AG10803 (cell line): ENCODE measurements around the gene TMEM258.

Experiments
- DNase-seq: peaks from one replicate; pipeline ENCODE4 v3.0.0; 2010; ENCODE audit warnings: low read depth
- H3K4me3 ChIP-seq: 2 replicates; pipeline ENCODE4 v1.5.1; 2011; ENCODE audit warnings: mild to moderate bottlenecking, low read length, control low read depth
- CTCF ChIP-seq: conservative IDR thresholded peaks from 2 replicates; pipeline ENCODE4 v1.5.1; 2011; ENCODE audit warnings: mild to moderate bottlenecking, low read length, control low read depth, inconsistent platforms

The TMEM258 gene

GRCh38 chr11:61756452-61757212, 35.8 kb downstream of the TMEM258 start:
- no peak overlapping the region for H3K4me3 ChIP-seq
- no peak for DNase-seq
- TF ChIP-seq CTCF, result no peak

- no peak for TF ChIP-seq CTCF
- no peak for DNase-seq
- H3K4me3 ChIP-seq, result no peak overlapping the region
These were observed 36.3 kb downstream of the TMEM258 start for GRCh38 chr11:61756147-61756451.

GRCh38 chr11:61754534-61755482, 37.6 kb downstream of the TMEM258 start:
- no peak overlapping the region for H3K4me3 ChIP-seq
- no peak for DNase-seq
- no peak for TF ChIP-seq CTCF

- no peak for DNase-seq
- H3K4me3 ChIP-seq, result no peak overlapping the region
- TF ChIP-seq CTCF, result no peak
These were observed 38.7 kb downstream of the TMEM258 start for GRCh38 chr11:61753672-61754071.

- DNase-seq, result no peak
- H3K4me3 ChIP-seq, result peak overlapping the region; percentile 40
- no peak for TF ChIP-seq CTCF
These were observed 39.4 kb downstream of the TMEM258 start for GRCh38 chr11:61752925-61753521.

GRCh38 chr11:61752117-61752924, 40.1 kb downstream of the TMEM258 start, which contains the start of gene MYRF:
Gene MYRF (plus strand): TSS chr11:61752636. CDS start chr11:61752745, 109 bp downstream.
- peak; percentile 12; the same call in 1 of the 2 replicates for TF ChIP-seq CTCF
- DNase-seq, result no peak
- peak within 1 kb of the TSS; percentile 43 for H3K4me3 ChIP-seq
